HepG2 (cell line): Measurements from ENCODE around the gene CAPN2. TPM values are rescaled to one million over a fixed set of nuclear protein-coding genes. Genes with fewer than 3 reads are reported as not detected.

Source experiments
- ATAC-seq: fragments of 200-7000 bp; cut with Tn5 transposase; 3 replicates; pipeline ENCODE4 v1.9.1; 2020; ENCODE audit warnings: mild to moderate bottlenecking, moderate library complexity
- BruUV-seq: library from RNA; stranded (reverse); fragments of 400-500 nt; replicated peaks from 2 replicates; lab custom pipeline; 2021; lab: Mats Ljungman, UMichigan
- CTCF ChIA-PET: fragments of 300-600 bp; formaldehyde crosslinking; extraction: SDS; loops from one replicate; lab custom pipeline; 2021; ENCODE audit warnings: low total read pairs, inconsistent platforms, low intra/inter-chr PET ratio; lab: Yijun Ruan, JAX
- POLR2A ChIA-PET: fragments of 350-600 bp; sonication (Branson Sonifier 250); formaldehyde crosslinking; loops from one replicate; lab custom pipeline; 2020; ENCODE audit warnings: antibody characterized with exemption, inconsistent platforms; lab: Yijun Ruan, JAX
- DNase-seq: peaks from one replicate; pipeline ENCODE4 v3.0.0-alpha.2; 2015; ENCODE audit warnings: low spot score
- FAIRE-seq: peaks from 3 replicates; lab custom pipeline; 2011; peaks lifted over from hg19 to GRCh38; lab: Jason Lieb, UNC
- H2AFZ ChIP-seq: one replicate; pipeline ENCODE4 v1.6.1; 2011; ENCODE audit warnings: low read length, inconsistent platforms
- H3K27ac ChIP-seq: fragments of 300-600 bp; 3 replicates; pipeline ENCODE4 v1.8.0; 2011; ENCODE audit warnings: mixed run types, mild to moderate bottlenecking, mixed read lengths, low read length, inconsistent platforms; ENCODE audit not compliant: insufficient read depth; ENCODE audit errors: extremely low read length
- H3K27me3 ChIP-seq, 2 experiments: fragments of 200-600 bp in 1 of 2; 2 replicates in 1 of 2; 3 replicates in 1 of 2; pipeline versions ENCODE4 v1.6.0 to v1.8.0; 2011; ENCODE audit warnings: low read length in 2 of 2, mild to moderate bottlenecking in 2 of 2, moderate library complexity in 2 of 2, inconsistent platforms in 1 of 2; ENCODE audit not compliant: insufficient read depth in 2 of 2, control insufficient read depth in 1 of 2
- H3K36me3 ChIP-seq, 2 experiments: fragments of 200-600 bp in 1 of 2; replicated peaks in 1 of 2; 2 replicates in 1 of 2; 3 replicates in 1 of 2; pipeline versions ENCODE4 v1.5.1 to v1.8.0; 2011; ENCODE audit warnings: low read length in 2 of 2, inconsistent platforms in 1 of 2; ENCODE audit not compliant: insufficient read depth in 2 of 2, control insufficient read depth in 1 of 2
- H3K4me1 ChIP-seq: 2 replicates; pipeline ENCODE4 v1.5.1; 2012; ENCODE audit warnings: low read length, inconsistent platforms; ENCODE audit not compliant: insufficient read depth
- H3K4me2 ChIP-seq: 2 replicates; pipeline ENCODE4 v1.6.0; 2011; ENCODE audit warnings: low read depth, low read length, inconsistent platforms
- H3K4me3 ChIP-seq, 3 experiments: fragments of 200-600 bp in 1 of 3; sonication (generic), shearing (Covaris generic) in 1 of 3; replicated peaks in 1 of 3; 2 replicates each; pipeline ENCODE4 v1.5.1; 2011 to 2016; ENCODE audit warnings: low read length in 3 of 3, inconsistent platforms in 2 of 3, low read depth in 2 of 3, mild to moderate bottlenecking in 2 of 3, control low read depth in 1 of 3, mixed read lengths in 1 of 3; ENCODE audit not compliant: insufficient read depth in 1 of 3
- H3K79me2 ChIP-seq: one replicate; pipeline ENCODE4 v1.6.1; 2011; ENCODE audit warnings: low read length, inconsistent platforms; ENCODE audit not compliant: insufficient read depth
- H3K9ac ChIP-seq: 2 replicates; pipeline ENCODE4 v1.6.0; 2011; ENCODE audit warnings: mild to moderate bottlenecking, low read depth, low read length, inconsistent platforms; ENCODE audit not compliant: insufficient read depth
- H3K9me3 ChIP-seq: 2 replicates; pipeline ENCODE4 v1.5.1; 2012; ENCODE audit warnings: mild to moderate bottlenecking, low read length
- H4K20me1 ChIP-seq: 2 replicates; pipeline ENCODE4 v1.6.0; 2011; ENCODE audit warnings: inconsistent platforms, mild to moderate bottlenecking, low read length, moderate library complexity; ENCODE audit not compliant: insufficient read depth
- MBNL3 ChIP-seq: fragments of 250-450 bp; sonication (Bioruptor Pico); conservative IDR thresholded peaks from 2 replicates; pipeline ENCODE4 v1.8.0; 2022; ENCODE audit warnings: mild to moderate bottlenecking, inconsistent platforms
- SRSF1 ChIP-seq: fragments of 200-400 bp; formaldehyde crosslinking; optimal IDR thresholded peaks from 2 replicates; pipeline ENCODE3; 2017; ENCODE audit warnings: mild to moderate bottlenecking, low read depth, low read length, moderate library complexity
- TFDP1 ChIP-seq: IDR thresholded peaks from 2 replicates; pipeline ENCODE4 v1.6.1; 2016; ENCODE audit warnings: missing compliant biosample characterization, missing genetic modification reagents, borderline replicate concordance
- ZNF503 ChIP-seq: sonication (generic); formaldehyde crosslinking; IDR thresholded peaks from 2 replicates; pipeline ENCODE4 v1.4.0; 2020; ENCODE audit warnings: missing genetic modification reagents
- ZNF629 ChIP-seq: sonication (generic); formaldehyde crosslinking; conservative IDR thresholded peaks from 2 replicates; pipeline ENCODE4 v1.5.0; 2020; ENCODE audit warnings: missing genetic modification reagents
- ZZZ3 ChIP-seq: sonication (generic); formaldehyde crosslinking; IDR thresholded peaks from 2 replicates; pipeline ENCODE4 v1.4.0; 2020; ENCODE audit warnings: missing genetic modification reagents, mild to moderate bottlenecking, borderline replicate concordance
- WGBS: methylation state at CpG from one replicate; pipeline ENCODE4 v1.1.6; 2017; ENCODE audit warnings: low lambda C conversion rate; 5-methylcytosine and 5-hydroxymethylcytosine counted together
- in situ Hi-C: cut with HindIII; loops from 2 replicates; pipeline ENCODE4 v1.10.0; 2017; ENCODE audit warnings: low pct_unique_long_range_greater_than_20kb; ENCODE audit not compliant: extremely low pct_ligation_motif_present
- intact Hi-C: fragments of 100-400 bp; cut with micrococcal nuclease; formaldehyde crosslinking; loops from one replicate; pipeline ENCODE4 v1.10.0; 2022; ENCODE audit not compliant: unreplicated experiment
- polyA plus RNA-seq, 8 experiments: library from polyadenylated mRNA; depleted of rRNA in 3 of 8; stranded (reverse) in 7 of 8; unstranded in 1 of 8; fragments of >200 nt; fragmentation: Illumina TruSeq in 4 of 8; extraction: Trizol in 4 of 8; gene quantifications; 2 replicates each; pipeline versions ENCODE4 v1.2.1 to v1.2.3, GENCODE V29; 2011 to 2016; ENCODE audit warnings: low read depth in 4 of 8, missing spikeins in 1 of 8, mixed read lengths in 1 of 8; ENCODE audit not compliant: insufficient read depth in 1 of 8
- total RNA-seq, 5 experiments: library from RNA; depleted of rRNA; stranded (reverse); fragments of >200 nt; fragmentation: Illumina TruSeq; extraction: Trizol; gene quantifications; 2 replicates each; pipeline ENCODE4 v1.2.3, GENCODE V29; 2016; ENCODE audit warnings: low read depth in 1 of 5
- TF ChIP-seq, protein P1 (sequence below): sonication (generic); formaldehyde crosslinking; IDR thresholded peaks from 2 replicates; pipeline ENCODE4 v1.5.0; 2020; ENCODE audit warnings: mild to moderate bottlenecking, missing genetic modification reagents

CAPN2 gene
- total and polyA plus RNA-seq, 2 of the 13 experiments (the other 11 are each of a cell fraction or from before 2014, with no cell fraction given), result 6.2 to 7.4 TPM

DNA sequence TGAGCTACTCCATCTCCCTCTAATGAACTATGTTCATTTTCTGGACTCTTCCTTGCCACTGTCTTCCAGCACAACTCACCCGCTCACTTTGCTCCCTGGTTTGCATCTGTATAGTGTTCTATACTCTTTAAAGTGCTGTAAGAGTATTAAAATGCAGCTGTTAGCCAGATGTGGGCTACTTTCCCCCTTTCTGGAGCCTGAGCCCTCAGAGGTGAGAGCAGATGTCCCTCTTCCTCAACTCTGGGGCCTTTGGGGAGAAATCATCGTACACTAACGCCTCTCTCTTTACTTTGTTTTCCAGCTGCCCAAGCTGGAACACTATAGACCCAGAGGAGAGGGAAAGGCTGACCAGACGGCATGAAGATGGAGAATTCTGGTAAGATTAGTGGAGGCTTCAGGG lies 39.4 kb downstream of the CAPN2 start (continued):
- TF ChIP-seq TFDP1 (no peak), ZNF503 (CRISPR knock-in tag) (no peak), ZZZ3 (no peak), MBNL3 (CRISPR knock-in tag) (no peak), ZNF629 (CRISPR knock-in tag) (no peak)

DNA sequence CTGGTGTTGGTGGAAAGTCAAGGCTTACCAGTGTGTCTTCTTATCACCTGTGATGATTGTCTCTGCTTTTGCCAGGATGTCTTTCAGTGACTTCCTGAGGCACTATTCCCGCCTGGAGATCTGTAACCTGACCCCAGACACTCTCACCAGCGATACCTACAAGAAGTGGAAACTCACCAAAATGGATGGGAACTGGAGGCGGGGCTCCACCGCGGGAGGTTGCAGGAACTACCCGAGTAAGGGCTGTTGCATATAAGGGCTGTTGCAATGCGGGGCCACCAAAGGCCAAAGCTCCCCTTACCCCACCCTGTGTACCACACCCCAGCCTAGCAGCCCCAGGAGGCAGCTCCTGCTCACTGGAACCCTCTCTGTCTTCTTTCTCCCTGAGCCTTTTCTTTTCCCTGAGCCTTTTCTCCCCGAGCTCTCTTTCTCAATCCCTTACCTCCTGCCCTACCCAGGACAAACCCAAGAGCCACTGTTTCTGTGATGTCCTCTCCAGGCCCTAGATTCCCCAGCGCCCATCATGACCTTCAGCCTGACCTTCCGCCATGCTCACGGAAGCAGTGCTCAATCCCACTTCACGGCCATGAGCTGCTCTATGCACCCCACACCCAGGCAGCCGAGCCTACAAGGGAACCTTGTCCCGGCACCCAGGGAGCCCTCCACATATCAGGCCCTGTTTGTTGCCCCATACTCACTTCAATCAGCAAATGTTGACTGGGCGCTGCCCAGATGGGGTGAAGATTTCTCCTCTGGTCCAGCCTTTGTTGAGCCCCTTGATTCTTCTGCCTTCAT lies 40.6 kb downstream of the CAPN2 start:
- Histone ChIP-seq H3K36me3 (no peaks in the 10 kb centered on the region; a peak in 1 of 5 replicates), H3K4me2 (no peak overlapping the region), H3K79me2 (no peaks in the 10 kb centered on the region), H3K4me1 (peaks cover 20% of the 10 kb centered on the region), H3K27me3 (no peaks in the 10 kb centered on the region), H3K27ac (no peak overlapping the region), H3K4me3 (no peak overlapping the region), H4K20me1 (no peaks in the 10 kb centered on the region), H3K9me3 (no peaks in the 10 kb centered on the region), H3K9ac (no peak overlapping the region), H2AFZ (no peak overlapping the region)
- ChIA-PET POLR2A (no interaction called here), CTCF (no interaction called here)
- TF ChIP-seq, protein P1, sequence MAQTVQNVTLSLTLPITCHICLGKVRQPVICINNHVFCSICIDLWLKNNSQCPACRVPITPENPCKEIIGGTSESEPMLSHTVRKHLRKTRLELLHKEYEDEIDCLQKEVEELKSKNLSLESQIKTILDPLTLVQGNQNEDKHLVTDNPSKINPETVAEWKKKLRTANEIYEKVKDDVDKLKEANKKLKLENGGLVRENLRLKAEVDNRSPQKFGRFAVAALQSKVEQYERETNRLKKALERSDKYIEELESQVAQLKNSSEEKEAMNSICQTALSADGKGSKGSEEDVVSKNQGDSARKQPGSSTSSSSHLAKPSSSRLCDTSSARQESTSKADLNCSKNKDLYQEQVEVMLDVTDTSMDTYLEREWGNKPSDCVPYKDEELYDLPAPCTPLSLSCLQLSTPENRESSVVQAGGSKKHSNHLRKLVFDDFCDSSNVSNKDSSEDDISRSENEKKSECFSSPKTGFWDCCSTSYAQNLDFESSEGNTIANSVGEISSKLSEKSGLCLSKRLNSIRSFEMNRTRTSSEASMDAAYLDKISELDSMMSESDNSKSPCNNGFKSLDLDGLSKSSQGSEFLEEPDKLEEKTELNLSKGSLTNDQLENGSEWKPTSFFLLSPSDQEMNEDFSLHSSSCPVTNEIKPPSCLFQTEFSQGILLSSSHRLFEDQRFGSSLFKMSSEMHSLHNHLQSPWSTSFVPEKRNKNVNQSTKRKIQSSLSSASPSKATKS (CRISPR knock-in tag), result no peak
- no peak for TF ChIP-seq SRSF1
- DNase-seq (no peak), ATAC-seq (no peak), FAIRE-seq (no peak)
- no TSS peak for BruUV-seq
- in situ Hi-C loops (loop anchor here (5.0 kb wide), 1 partner anchor 56 kb away; no protein-coding TSS in a partner anchor), intact Hi-C loops (no loop called here)
- WGBS, result 96% methylated on average over 10 of the region's 15 CpGs
